HepG2 (cell line): Measurements from ENCODE around the gene WDR27. TPM values are rescaled to one million over a fixed set of nuclear protein-coding genes. Genes with fewer than 3 reads are reported as not detected.

Experiments used
- BORCS8-MEF2B ChIP-seq: sonication (generic); formaldehyde crosslinking; IDR thresholded peaks from 2 replicates; pipeline ENCODE4 v1.8.0; 2022; ENCODE audit warnings: mild to moderate bottlenecking, missing genetic modification reagents
- NR2C2 ChIP-seq: sonication (generic); formaldehyde crosslinking; IDR thresholded peaks from 2 replicates; pipeline ENCODE4 v1.4.0; 2020; ENCODE audit warnings: missing genetic modification reagents, mild to moderate bottlenecking, moderate library complexity, borderline replicate concordance
- RBM39 ChIP-seq: fragments of 200-400 bp; formaldehyde crosslinking; IDR thresholded peaks from one replicate; pipeline ENCODE4 v1.6.1; 2018; ENCODE audit warnings: antibody characterized with exemption, mild to moderate bottlenecking, low read depth, low read length; ENCODE audit not compliant: poor library complexity, severe bottlenecking
- polyA plus RNA-seq, 8 experiments: library from polyadenylated mRNA; depleted of rRNA in 3 of 8; stranded (reverse) in 7 of 8; unstranded in 1 of 8; fragments of >200 nt; fragmentation: Illumina TruSeq in 4 of 8; extraction: Trizol in 4 of 8; gene quantifications; 2 replicates each; pipeline versions ENCODE4 v1.2.1 to v1.2.3, GENCODE V29; 2011 to 2016; ENCODE audit warnings: low read depth in 4 of 8, missing spikeins in 1 of 8, mixed read lengths in 1 of 8; ENCODE audit not compliant: insufficient read depth in 1 of 8
- total RNA-seq, 5 experiments: library from RNA; depleted of rRNA; stranded (reverse); fragments of >200 nt; fragmentation: Illumina TruSeq; extraction: Trizol; gene quantifications; 2 replicates each; pipeline ENCODE4 v1.2.3, GENCODE V29; 2016; ENCODE audit warnings: low read depth in 1 of 5
- TF ChIP-seq, protein P1 (sequence below): sonication (generic); formaldehyde crosslinking; IDR thresholded peaks from 2 replicates; pipeline ENCODE4 v1.4.0; 2020; ENCODE audit warnings: missing genetic modification reagents, borderline replicate concordance
- TF ChIP-seq, protein P2 (sequence below): sonication (generic); formaldehyde crosslinking; IDR thresholded peaks from 2 replicates; pipeline ENCODE4 v1.5.0; 2020; ENCODE audit warnings: mild to moderate bottlenecking, missing genetic modification reagents

Gene WDR27
- total and polyA plus RNA-seq, 2 of the 13 experiments (the other 11 are each of a cell fraction or from before 2014, with no cell fraction given) = 34.1 to 80.3 TPM

DNA sequence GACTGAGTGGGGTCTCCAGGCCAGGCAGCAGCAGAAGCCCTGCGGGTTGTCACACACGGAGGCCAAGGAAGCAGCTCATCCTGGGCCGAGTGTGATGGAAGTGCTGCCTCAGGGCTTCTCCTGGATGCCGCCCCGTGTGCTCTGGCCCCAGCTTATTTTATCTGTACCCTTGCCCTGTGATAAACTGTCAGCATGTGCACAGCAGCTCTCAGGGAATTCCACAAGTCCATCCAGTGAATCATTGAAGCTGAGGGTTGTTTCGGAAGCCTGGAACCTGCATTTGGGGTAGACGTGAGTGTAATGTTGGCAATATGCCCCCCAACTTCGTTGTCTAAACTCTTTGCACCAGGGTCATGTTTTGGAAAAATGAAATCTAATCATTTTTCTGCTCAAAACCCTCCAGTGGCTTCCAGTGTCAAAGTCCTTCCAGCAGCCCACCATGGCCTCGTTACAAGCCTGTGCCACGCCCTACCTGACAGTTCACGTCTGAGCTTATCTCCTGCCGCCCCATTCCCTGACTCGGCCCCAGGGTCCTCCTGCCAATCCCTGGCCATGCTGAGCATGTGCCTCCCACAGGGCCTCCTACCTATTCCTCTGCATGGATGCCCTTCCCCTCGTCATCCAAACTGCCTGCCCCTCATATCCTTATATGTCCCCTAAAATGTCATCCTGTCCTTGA is 280.1 kb downstream of the WDR27 start (continued):
- TF ChIP-seq, protein P1, sequence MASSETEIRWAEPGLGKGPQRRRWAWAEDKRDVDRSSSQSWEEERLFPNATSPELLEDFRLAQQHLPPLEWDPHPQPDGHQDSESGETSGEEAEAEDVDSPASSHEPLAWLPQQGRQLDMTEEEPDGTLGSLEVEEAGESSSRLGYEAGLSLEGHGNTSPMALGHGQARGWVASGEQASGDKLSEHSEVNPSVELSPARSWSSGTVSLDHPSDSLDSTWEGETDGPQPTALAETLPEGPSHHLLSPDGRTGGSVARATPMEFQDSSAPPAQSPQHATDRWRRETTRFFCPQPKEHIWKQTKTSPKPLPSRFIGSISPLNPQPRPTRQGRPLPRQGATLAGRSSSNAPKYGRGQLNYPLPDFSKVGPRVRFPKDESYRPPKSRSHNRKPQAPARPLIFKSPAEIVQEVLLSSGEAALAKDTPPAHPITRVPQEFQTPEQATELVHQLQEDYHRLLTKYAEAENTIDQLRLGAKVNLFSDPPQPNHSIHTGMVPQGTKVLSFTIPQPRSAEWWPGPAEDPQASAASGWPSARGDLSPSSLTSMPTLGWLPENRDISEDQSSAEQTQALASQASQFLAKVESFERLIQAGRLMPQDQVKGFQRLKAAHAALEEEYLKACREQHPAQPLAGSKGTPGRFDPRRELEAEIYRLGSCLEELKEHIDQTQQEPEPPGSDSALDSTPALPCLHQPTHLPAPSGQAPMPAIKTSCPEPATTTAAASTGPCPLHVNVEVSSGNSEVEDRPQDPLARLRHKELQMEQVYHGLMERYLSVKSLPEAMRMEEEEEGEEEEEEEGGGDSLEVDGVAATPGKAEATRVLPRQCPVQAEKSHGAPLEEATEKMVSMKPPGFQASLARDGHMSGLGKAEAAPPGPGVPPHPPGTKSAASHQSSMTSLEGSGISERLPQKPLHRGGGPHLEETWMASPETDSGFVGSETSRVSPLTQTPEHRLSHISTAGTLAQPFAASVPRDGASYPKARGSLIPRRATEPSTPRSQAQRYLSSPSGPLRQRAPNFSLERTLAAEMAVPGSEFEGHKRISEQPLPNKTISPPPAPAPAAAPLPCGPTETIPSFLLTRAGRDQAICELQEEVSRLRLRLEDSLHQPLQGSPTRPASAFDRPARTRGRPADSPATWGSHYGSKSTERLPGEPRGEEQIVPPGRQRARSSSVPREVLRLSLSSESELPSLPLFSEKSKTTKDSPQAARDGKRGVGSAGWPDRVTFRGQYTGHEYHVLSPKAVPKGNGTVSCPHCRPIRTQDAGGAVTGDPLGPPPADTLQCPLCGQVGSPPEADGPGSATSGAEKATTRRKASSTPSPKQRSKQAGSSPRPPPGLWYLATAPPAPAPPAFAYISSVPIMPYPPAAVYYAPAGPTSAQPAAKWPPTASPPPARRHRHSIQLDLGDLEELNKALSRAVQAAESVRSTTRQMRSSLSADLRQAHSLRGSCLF (CRISPR knock-in tag) = no peak
- TF ChIP-seq, protein P2, sequence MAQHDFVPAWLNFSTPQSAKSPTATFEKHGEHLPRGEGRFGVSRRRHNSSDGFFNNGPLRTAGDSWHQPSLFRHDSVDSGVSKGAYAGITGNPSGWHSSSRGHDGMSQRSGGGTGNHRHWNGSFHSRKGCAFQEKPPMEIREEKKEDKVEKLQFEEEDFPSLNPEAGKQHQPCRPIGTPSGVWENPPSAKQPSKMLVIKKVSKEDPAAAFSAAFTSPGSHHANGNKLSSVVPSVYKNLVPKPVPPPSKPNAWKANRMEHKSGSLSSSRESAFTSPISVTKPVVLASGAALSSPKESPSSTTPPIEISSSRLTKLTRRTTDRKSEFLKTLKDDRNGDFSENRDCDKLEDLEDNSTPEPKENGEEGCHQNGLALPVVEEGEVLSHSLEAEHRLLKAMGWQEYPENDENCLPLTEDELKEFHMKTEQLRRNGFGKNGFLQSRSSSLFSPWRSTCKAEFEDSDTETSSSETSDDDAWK (CRISPR knock-in tag) = no peak
- no peak for TF ChIP-seq RBM39
- TF ChIP-seq NR2C2 (CRISPR knock-in tag) = no peak
- no peak for TF ChIP-seq BORCS8-MEF2B
- TF ChIP-seq, all 625 proteins: peak for 0
